Esophagus muscularis mucosa (tissue), 4 donors: ENCODE measurements around the gene ATP11A. TPM values are rescaled to one million over a fixed set of nuclear protein-coding genes. Genes with fewer than 3 reads are reported as not detected.

Experiments
- DNase-seq: peaks from one replicate; pipeline ENCODE4 v3.0.0-alpha.2; 2017; ENCODE audit errors: extremely low spot score
- H3K27ac ChIP-seq, 4 donors: fragments of 200-600 bp; sonication (generic); replicated peaks in 1 of 4; 1 replicate in 3 of 4; 2 replicates in 1 of 4; pipeline ENCODE4 v1.5.1; 2016 to 2019; ENCODE audit warnings: mild to moderate bottlenecking in 1 of 4
- H3K27me3 ChIP-seq, 4 donors: fragments of 200-600 bp; sonication (generic); one replicate each; pipeline versions ENCODE4 v1.5.1 to v1.6.0; 2016 to 2019
- H3K36me3 ChIP-seq, 4 donors: fragments of 200-600 bp; sonication (generic); one replicate each; pipeline ENCODE4 v1.5.1; 2016 to 2019
- H3K4me1 ChIP-seq, 4 donors: fragments of 200-600 bp; sonication (generic); one replicate each; pipeline ENCODE4 v1.5.1; 2016 to 2019
- H3K4me3 ChIP-seq, 4 donors: fragments of 200-600 bp; sonication (generic); 1 replicate in 2 of 4; 2 replicates in 2 of 4; pipeline ENCODE4 v1.5.1; 2016 to 2019; ENCODE audit warnings: mild to moderate bottlenecking in 4 of 4, moderate library complexity in 1 of 4
- H3K9me3 ChIP-seq, 4 donors: fragments of 200-600 bp; sonication (generic); 1 replicate in 3 of 4; 2 replicates in 1 of 4; pipeline ENCODE4 v1.5.1; 2016 to 2019
- EP300 ChIP-seq: sonication (generic); formaldehyde crosslinking; IDR thresholded peaks from one replicate; pipeline ENCODE4 v1.6.1; 2017; ENCODE audit warnings: antibody characterized with exemption
- POLR2A ChIP-seq: fragments of 450-650 bp; IDR thresholded peaks from one replicate; pipeline ENCODE4 v1.6.1; 2017; ENCODE audit warnings: antibody characterized with exemption, moderate library complexity, mild to moderate bottlenecking, low read depth
- POLR2AphosphoS5 ChIP-seq, 2 donors: sonication (generic); formaldehyde crosslinking; IDR thresholded peaks; one replicate each; pipeline ENCODE4 v1.6.1; 2017; ENCODE audit warnings: antibody characterized with exemption in 2 of 2
- WGBS: methylation state at CpG from one replicate; pipeline ENCODE4 v1.1.5; 2018; 5-methylcytosine and 5-hydroxymethylcytosine counted together
- intact Hi-C: fragments of 100-400 bp; cut with DNase I; formaldehyde crosslinking; loops from one replicate; pipeline ENCODE4 v1.15.1; 2023
- total RNA-seq, 4 donors: library from RNA; depleted of rRNA; stranded (reverse); fragments of >200 nt; gene quantifications; one replicate each; pipeline versions ENCODE4 v1.1.0 to v1.2.1, GENCODE V29; 2016
- TF ChIP-seq, protein P1 (sequence below), 3 experiments: fragments of 200-600 bp in 2 of 3; fragments of 450-650 bp in 1 of 3; sonication (generic) in 2 of 3; IDR thresholded peaks; one replicate each; pipeline ENCODE4 v1.5.1; 2017 to 2019; ENCODE audit warnings: antibody characterized with exemption in 3 of 3, mild to moderate bottlenecking in 2 of 3, moderate library complexity in 1 of 3

The ATP11A gene
- total RNA-seq, 4 donors from 2014 or later = 11.2 to 27.8 (median 14.3) TPM

DNA sequence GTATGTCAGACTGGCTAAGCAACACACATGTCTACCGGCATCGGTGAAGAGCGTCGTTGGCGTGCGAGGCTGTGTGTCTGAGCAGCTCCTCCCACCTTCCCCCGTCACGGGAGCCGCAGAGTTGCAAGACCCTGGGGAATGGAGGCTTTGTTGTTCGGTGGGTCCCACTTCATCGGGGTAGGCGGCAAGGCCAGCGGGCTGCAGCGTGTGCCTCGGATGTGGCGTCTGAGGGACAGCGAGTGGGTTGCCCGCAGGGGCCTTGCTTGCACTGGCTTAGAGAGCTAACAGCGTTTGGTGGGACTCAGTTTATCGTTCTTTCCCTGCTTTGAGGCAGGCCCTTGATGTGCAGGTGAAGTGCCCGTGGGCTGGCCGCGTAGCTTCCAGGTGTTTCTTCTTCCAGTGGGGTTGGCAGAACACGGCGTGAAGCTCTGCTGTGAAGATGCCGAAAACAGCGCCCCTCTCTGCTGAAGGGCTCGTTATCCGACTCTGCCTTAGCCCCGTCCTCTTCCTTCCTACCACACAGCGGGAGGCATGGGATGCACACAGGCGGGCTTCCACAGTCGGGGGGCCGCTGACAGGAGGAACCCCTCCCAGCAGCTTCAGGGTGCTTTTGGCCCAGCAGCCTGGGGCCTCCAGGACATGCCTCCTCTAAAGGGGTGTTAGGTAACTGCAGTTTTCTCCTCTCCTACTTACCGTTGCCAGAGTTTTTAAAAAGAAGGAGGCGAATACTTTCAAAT is 85.2 kb downstream of the ATP11A start:
- Histone ChIP-seq H3K4me3 (no peak overlapping the region), H3K27me3 (no peaks in the 10 kb centered on the region), H3K27ac (no peak overlapping the region), H3K4me1 (peaks cover 0 to 21% (median 3%) of the 10 kb centered on the region in 4 donors), H3K36me3 (peaks cover 0 to 4% (median 0%) of the 10 kb centered on the region in 4 donors), H3K9me3 (no peaks in the 10 kb centered on the region)
- intact Hi-C loops = no loop called here
- TF ChIP-seq POLR2AphosphoS5 (IDR thresholded peaks at IDR 0.05) (no peak), EP300 (no peak), POLR2A (no peak)
- TF ChIP-seq, protein P1, sequence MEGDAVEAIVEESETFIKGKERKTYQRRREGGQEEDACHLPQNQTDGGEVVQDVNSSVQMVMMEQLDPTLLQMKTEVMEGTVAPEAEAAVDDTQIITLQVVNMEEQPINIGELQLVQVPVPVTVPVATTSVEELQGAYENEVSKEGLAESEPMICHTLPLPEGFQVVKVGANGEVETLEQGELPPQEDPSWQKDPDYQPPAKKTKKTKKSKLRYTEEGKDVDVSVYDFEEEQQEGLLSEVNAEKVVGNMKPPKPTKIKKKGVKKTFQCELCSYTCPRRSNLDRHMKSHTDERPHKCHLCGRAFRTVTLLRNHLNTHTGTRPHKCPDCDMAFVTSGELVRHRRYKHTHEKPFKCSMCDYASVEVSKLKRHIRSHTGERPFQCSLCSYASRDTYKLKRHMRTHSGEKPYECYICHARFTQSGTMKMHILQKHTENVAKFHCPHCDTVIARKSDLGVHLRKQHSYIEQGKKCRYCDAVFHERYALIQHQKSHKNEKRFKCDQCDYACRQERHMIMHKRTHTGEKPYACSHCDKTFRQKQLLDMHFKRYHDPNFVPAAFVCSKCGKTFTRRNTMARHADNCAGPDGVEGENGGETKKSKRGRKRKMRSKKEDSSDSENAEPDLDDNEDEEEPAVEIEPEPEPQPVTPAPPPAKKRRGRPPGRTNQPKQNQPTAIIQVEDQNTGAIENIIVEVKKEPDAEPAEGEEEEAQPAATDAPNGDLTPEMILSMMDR (IDR thresholded peaks at IDR 0.05) = no peak
- 97% methylated on average over 31 of the region's 36 CpGs for WGBS
- no peak for DNase-seq

DNA sequence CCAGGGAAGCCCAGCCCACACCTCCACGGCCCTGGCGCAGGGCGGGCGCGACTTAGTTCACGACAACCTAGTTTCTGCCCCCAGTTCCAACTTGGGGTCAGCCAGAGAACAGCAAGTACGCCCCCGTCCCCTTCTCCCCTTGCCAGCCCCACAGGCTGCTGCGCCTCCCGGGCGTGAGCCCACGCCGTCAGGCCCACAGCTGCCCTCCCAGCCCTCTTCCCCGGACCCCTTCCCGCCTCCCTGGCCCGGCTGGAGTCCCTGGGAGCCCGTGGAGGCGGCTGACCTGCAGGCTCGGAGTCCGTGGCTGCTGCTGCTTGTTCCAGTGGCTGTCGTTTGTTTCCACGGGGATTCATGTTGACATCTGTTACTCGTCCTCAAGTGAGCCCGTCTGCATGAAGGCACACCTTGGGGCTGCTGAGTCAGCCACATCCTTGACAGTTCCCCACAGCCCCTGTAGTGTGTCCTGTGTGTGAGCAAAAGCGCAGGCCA is 86.0 kb downstream of the ATP11A start:
- Histone ChIP-seq H3K4me1 (peaks cover 0 to 17% (median 3%) of the 10 kb centered on the region in 4 donors), H3K27me3 (no peaks in the 10 kb centered on the region), H3K36me3 (no peaks in the 10 kb centered on the region), H3K9me3 (no peaks in the 10 kb centered on the region), H3K4me3 (no peak overlapping the region), H3K27ac (no peak overlapping the region)
- 90% methylated on average over 16 of the region's 25 CpGs for WGBS
- intact Hi-C loops = no loop called here
- DNase-seq = no peak
- no peak for TF ChIP-seq EP300
- TF ChIP-seq POLR2AphosphoS5 (IDR thresholded peaks at IDR 0.05) = no peak
- TF ChIP-seq POLR2A = no peak
- TF ChIP-seq, protein P1 (IDR thresholded peaks at IDR 0.05) = no peak

DNA sequence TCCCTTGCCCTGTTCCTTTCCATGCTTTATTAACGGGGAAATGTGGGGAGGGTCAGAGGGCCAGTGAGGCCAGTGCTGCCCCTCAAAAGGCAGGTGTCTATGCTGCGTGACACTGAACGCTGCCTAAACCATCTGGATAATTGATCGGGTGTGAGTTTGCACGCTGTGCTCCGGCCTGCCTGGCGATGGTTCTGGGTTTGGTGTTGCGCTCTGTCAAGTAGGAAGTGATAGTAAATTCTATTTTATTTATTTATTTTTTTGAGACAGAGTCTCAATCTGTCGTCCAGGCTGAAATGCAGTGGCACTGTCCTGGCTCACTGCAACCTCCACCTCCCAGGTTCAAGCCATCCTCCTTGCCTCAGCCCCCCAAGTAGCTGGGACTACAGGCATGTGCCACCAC is 86.5 kb downstream of the ATP11A start:
- TF ChIP-seq EP300 (no peak), POLR2AphosphoS5 (IDR thresholded peaks at IDR 0.05) (no peak), POLR2A (no peak)
- TF ChIP-seq, protein P1 (IDR thresholded peaks at IDR 0.05) = no peak
- H3K4me1 ChIP-seq = peaks cover 0 to 12% (median 4%) of the 10 kb centered on the region in 4 donors

DNA sequence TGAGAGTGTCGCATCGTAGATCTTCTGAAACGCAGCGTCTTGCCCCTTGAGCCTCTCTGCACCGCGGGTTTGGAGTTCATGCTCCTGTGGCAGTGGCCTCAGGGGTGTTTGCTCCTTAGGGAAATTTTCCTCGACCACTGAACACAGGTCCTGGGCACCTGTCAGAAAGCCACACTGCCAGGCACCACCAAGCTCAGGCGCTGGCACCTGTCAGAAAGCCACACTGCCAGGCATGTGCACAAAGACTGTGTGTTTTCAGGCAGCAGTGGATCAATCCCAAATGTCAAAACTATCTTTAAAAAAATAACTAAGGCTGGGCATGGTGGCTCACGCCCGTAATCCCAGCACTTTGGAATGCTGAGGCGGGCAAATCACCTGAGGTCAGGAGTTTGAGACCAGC is 87.1 kb downstream of the ATP11A start:
- Histone ChIP-seq H3K36me3 (no peaks in the 10 kb centered on the region), H3K27me3 (no peaks in the 10 kb centered on the region), H3K4me1 (peaks cover 0 to 12% (median 8%) of the 10 kb centered on the region in 4 donors), H3K27ac (no peak overlapping the region), H3K4me3 (no peak overlapping the region), H3K9me3 (no peaks in the 10 kb centered on the region)
- 95% methylated on average over 10 of the region's 11 CpGs for WGBS
- TF ChIP-seq EP300 = no peak
- TF ChIP-seq POLR2A = no peak
- TF ChIP-seq, protein P1 (IDR thresholded peaks at IDR 0.05) = no peak
- no peak for TF ChIP-seq POLR2AphosphoS5 (IDR thresholded peaks at IDR 0.05)
- intact Hi-C loops = no loop called here
- DNase-seq = no peak

More for the DNA sequence above, 86.5 kb downstream of the ATP11A start:
- Histone ChIP-seq H3K4me3 (no peak overlapping the region), H3K27me3 (no peaks in the 10 kb centered on the region), H3K36me3 (no peaks in the 10 kb centered on the region), H3K27ac (no peak overlapping the region), H3K9me3 (no peaks in the 10 kb centered on the region)
- 98% methylated on average over 9 of the region's 9 CpGs for WGBS
- intact Hi-C loops = no loop called here
- no peak for DNase-seq
